HG03108 (cell line): Measurements from ENCODE around the gene CHST10.

Experiments
- ATAC-seq: cut with Tn5 transposase; IDR thresholded peaks from one replicate; pipeline ENCODE4 v1.9.1; 2021; ENCODE audit warnings: moderate library complexity; ENCODE audit not compliant: unreplicated experiment

CHST10 gene

GRCh38 chr2:100417711-100418124 lies 250 bp upstream of the CHST10 start:
- ATAC-seq: no peak

- ATAC-seq: no peak
Measured at GRCh38 chr2:100416397-100416934, 1.0 kb downstream of the CHST10 start.

- ATAC-seq: no peak
Measured at GRCh38 chr2:100413571-100413970, 3.9 kb downstream of the CHST10 start.

GRCh38 chr2:100412881-100413321 lies 4.6 kb downstream of the CHST10 start:
- no peak for ATAC-seq

GRCh38 chr2:100412466-100412865 lies 5.0 kb downstream of the CHST10 start:
- no peak for ATAC-seq

GRCh38 chr2:100411841-100412292 lies 5.6 kb downstream of the CHST10 start:
- no peak for ATAC-seq

GRCh38 chr2:100409975-100410647 lies 7.4 kb downstream of the CHST10 start:
- no peak for ATAC-seq

- ATAC-seq: no peak
Measured at GRCh38 chr2:100409461-100409860, 8.0 kb downstream of the CHST10 start.

GRCh38 chr2:100408941-100409340 lies 8.5 kb downstream of the CHST10 start:
- no peak for ATAC-seq

GRCh38 chr2:100408104-100408503 lies 9.4 kb downstream of the CHST10 start:
- no peak for ATAC-seq

- ATAC-seq: no peak
Measured at GRCh38 chr2:100407563-100407962, 9.9 kb downstream of the CHST10 start.

GRCh38 chr2:100407073-100407472 lies 10.4 kb downstream of the CHST10 start:
- no peak for ATAC-seq

GRCh38 chr2:100406120-100406508 lies 11.4 kb downstream of the CHST10 start:
- ATAC-seq: no peak

GRCh38 chr2:100405403-100406119 lies 11.9 kb downstream of the CHST10 start:
- ATAC-seq: no peak

GRCh38 chr2:100404411-100404810 lies 13.1 kb downstream of the CHST10 start:
- ATAC-seq: no peak

GRCh38 chr2:100403722-100404121 lies 13.7 kb downstream of the CHST10 start:
- ATAC-seq: no peak

- no peak for ATAC-seq
Measured at GRCh38 chr2:100401268-100401667, 16.2 kb downstream of the CHST10 start.

- no peak for ATAC-seq
Measured at GRCh38 chr2:100399714-100400113, 17.8 kb downstream of the CHST10 start.

- no peak for ATAC-seq
Measured at GRCh38 chr2:100397976-100398375, 19.5 kb downstream of the CHST10 start.

- ATAC-seq: no peak
Measured at GRCh38 chr2:100397118-100397860, 20.2 kb downstream of the CHST10 start.

GRCh38 chr2:100396483-100396882 lies 21.0 kb downstream of the CHST10 start:
- no peak for ATAC-seq
